ENCODE results near the gene DLG4.
"Not testable (repeated sequence)": the region's sequence is repeated elsewhere in the genome, so short reads cannot be mapped to it uniquely, and the experiment has no call there.

DLG4 gene

GRCh38 chr17:7184091-7184488 is 35.5 kb downstream of the DLG4 start:
- no peak for DNase-seq (ENCODE audit: low read depth in 2 of 2)

- no peak for DNase-seq (ENCODE audit: low read depth in 2 of 2)
These were observed 36.1 kb downstream of the DLG4 start for GRCh38 chr17:7183433-7184090.

- DNase-seq (ENCODE audit: low read depth in 2 of 2): not testable (repeated sequence)
These were observed 37.5 kb downstream of the DLG4 start for GRCh38 chr17:7182101-7182500.

GRCh38 chr17:7179317-7180254 is 40.0 kb downstream of the DLG4 start, which contains the start of gene ASGR1:
TSS of gene ASGR1 (minus strand) at chr17:7179370. CDS start at chr17:7178563, 807 bp downstream.
- DNase-seq (ENCODE audit: low read depth in 2 of 2): no peak

GRCh38 chr17:7178973-7179316 is 40.7 kb downstream of the DLG4 start:
- no peak for DNase-seq (ENCODE audit: low read depth in 2 of 2)

GRCh38 chr17:7177954-7178477 is 41.6 kb downstream of the DLG4 start:
- no peak for DNase-seq (ENCODE audit: low read depth in 2 of 2)

- peak; percentile 34 to 36 for DNase-seq (ENCODE audit: low read depth in 2 of 2)
These were observed 42.3 kb downstream of the DLG4 start for GRCh38 chr17:7177191-7177953.

GRCh38 chr17:7176841-7177190 is 42.8 kb downstream of the DLG4 start:
- no peak for DNase-seq (ENCODE audit: low read depth in 2 of 2)

GRCh38 chr17:7176107-7176840 is 43.4 kb downstream of the DLG4 start:
- DNase-seq (ENCODE audit: low read depth in 2 of 2): no peak

GRCh38 chr17:7175330-7175733 is 44.3 kb downstream of the DLG4 start:
- no peak for DNase-seq (ENCODE audit: low read depth in 2 of 2)

GRCh38 chr17:7174603-7175326 is 44.9 kb downstream of the DLG4 start:
- no peak for DNase-seq (ENCODE audit: low read depth in 2 of 2)

- peak in 1 of 2 donors; percentile 26 for DNase-seq (ENCODE audit: low read depth in 2 of 2)
These were observed 45.7 kb downstream of the DLG4 start for GRCh38 chr17:7173687-7174602.

- not testable (repeated sequence) for DNase-seq (ENCODE audit: low read depth in 2 of 2)
These were observed 47.0 kb downstream of the DLG4 start for GRCh38 chr17:7172522-7173191.

GRCh38 chr17:7169565-7169908 is 50.1 kb downstream of the DLG4 start:
- not testable (repeated sequence) for DNase-seq (ENCODE audit: low read depth in 2 of 2)

- not testable (repeated sequence) for DNase-seq (ENCODE audit: low read depth in 2 of 2)
These were observed 50.6 kb downstream of the DLG4 start for GRCh38 chr17:7168841-7169564.

- no peak for DNase-seq (ENCODE audit: low read depth in 2 of 2)
These were observed 51.8 kb downstream of the DLG4 start for GRCh38 chr17:7167832-7168231.

GRCh38 chr17:7166873-7167272 is 52.8 kb downstream of the DLG4 start:
- no peak for DNase-seq (ENCODE audit: low read depth in 2 of 2)

- not testable (repeated sequence) for DNase-seq (ENCODE audit: low read depth in 2 of 2)
These were observed 60.1 kb downstream of the DLG4 start for GRCh38 chr17:7159571-7159970.
